Colonic mucosa (tissue), 4 donors: ENCODE results near the gene NDUFS7. TPM values are rescaled to one million over a fixed set of nuclear protein-coding genes. Genes with fewer than 3 reads are reported as not detected.

Experiments
- DNase-seq: peaks from one replicate; pipeline ENCODE4 v3.0.0-alpha.2; 2020
- H3K27ac ChIP-seq: fragments of 200-600 bp; one replicate; pipeline ENCODE4 v1.8.0; 2021
- H3K27me3 ChIP-seq: fragments of 200-600 bp; one replicate; pipeline ENCODE4 v1.8.0; 2021
- H3K36me3 ChIP-seq: fragments of 200-600 bp; one replicate; pipeline ENCODE4 v1.8.0; 2021
- H3K4me1 ChIP-seq: fragments of 200-600 bp; one replicate; pipeline ENCODE4 v1.8.0; 2021; ENCODE audit warnings: mild to moderate bottlenecking
- H3K4me3 ChIP-seq: fragments of 200-600 bp; one replicate; pipeline ENCODE4 v1.8.0; 2021
- H3K9ac ChIP-seq, 2 donors: one replicate each; pipeline ENCODE4 v1.7.0; 2013; ENCODE audit warnings: control low read depth in 2 of 2, low read depth in 2 of 2, low read length in 2 of 2
- H3K9me3 ChIP-seq: fragments of 200-600 bp; one replicate; pipeline ENCODE4 v1.8.0; 2021
- intact Hi-C: fragments of 100-400 bp; cut with DNase I; formaldehyde crosslinking; loops from one replicate; pipeline ENCODE4 v1.14.1; 2022
- total RNA-seq, 2 donors: library from RNA; stranded (reverse); fragmentation: NEBNext Ultra II Directional in 1 of 2; extraction: Animal tissue kit (Norgen Biotek cat#: 25700) in 1 of 2; gene quantifications; one replicate each; pipeline ENCODE4 v1.2.1, GENCODE V29; 2021
- TF ChIP-seq, protein P1 (sequence below): fragments of 200-600 bp; IDR thresholded peaks from one replicate; pipeline ENCODE4 v1.8.0; 2022; ENCODE audit warnings: antibody characterized with exemption, mild to moderate bottlenecking
- donor health status: healthy.
- donor health status: DM: no; HTN: no; CAD: no.
- donor health status: DM: no; HTN: no; CAD: no.

Gene NDUFS7
- total RNA-seq, 2 donors from 2014 or later = 192 to 244 TPM

- Histone ChIP-seq H3K4me1 (no peaks in the 10 kb centered on the region), H3K9ac (peak overlapping the region in 1 of 2 donors; percentile 84), H3K9me3 (no peaks in the 10 kb centered on the region), H3K4me3 (no peak overlapping the region), H3K27ac (peak overlapping the region; percentile 13), H3K36me3 (no peaks in the 10 kb centered on the region), H3K27me3 (no peaks in the 10 kb centered on the region)
- intact Hi-C loops = loop anchor here (5.0 kb wide), 1 partner anchor 74 kb away; no protein-coding TSS in a partner anchor
- DNase-seq = peak; percentile 61
- TF ChIP-seq, protein P1, sequence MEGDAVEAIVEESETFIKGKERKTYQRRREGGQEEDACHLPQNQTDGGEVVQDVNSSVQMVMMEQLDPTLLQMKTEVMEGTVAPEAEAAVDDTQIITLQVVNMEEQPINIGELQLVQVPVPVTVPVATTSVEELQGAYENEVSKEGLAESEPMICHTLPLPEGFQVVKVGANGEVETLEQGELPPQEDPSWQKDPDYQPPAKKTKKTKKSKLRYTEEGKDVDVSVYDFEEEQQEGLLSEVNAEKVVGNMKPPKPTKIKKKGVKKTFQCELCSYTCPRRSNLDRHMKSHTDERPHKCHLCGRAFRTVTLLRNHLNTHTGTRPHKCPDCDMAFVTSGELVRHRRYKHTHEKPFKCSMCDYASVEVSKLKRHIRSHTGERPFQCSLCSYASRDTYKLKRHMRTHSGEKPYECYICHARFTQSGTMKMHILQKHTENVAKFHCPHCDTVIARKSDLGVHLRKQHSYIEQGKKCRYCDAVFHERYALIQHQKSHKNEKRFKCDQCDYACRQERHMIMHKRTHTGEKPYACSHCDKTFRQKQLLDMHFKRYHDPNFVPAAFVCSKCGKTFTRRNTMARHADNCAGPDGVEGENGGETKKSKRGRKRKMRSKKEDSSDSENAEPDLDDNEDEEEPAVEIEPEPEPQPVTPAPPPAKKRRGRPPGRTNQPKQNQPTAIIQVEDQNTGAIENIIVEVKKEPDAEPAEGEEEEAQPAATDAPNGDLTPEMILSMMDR = no peak
Measured at GRCh38 chr19:1356508-1356865, 27.2 kb upstream of the NDUFS7 start.

- DNase-seq = no peak
- no peaks in the 10 kb centered on the region for H3K4me1 ChIP-seq
- H3K4me3 ChIP-seq = no peak overlapping the region
- H3K9ac ChIP-seq = no peak overlapping the region
- H3K36me3 ChIP-seq = no peaks in the 10 kb centered on the region
- TF ChIP-seq, protein P1 = no peak
- no peaks in the 10 kb centered on the region for H3K27me3 ChIP-seq
- intact Hi-C loops = loop anchor here (5.0 kb wide), 1 partner anchor 75 kb away; no protein-coding TSS in a partner anchor
- H3K9me3 ChIP-seq = no peaks in the 10 kb centered on the region
- no peak overlapping the region for H3K27ac ChIP-seq
Measured at GRCh38 chr19:1357531-1358109, 26.1 kb upstream of the NDUFS7 start.

DNA sequence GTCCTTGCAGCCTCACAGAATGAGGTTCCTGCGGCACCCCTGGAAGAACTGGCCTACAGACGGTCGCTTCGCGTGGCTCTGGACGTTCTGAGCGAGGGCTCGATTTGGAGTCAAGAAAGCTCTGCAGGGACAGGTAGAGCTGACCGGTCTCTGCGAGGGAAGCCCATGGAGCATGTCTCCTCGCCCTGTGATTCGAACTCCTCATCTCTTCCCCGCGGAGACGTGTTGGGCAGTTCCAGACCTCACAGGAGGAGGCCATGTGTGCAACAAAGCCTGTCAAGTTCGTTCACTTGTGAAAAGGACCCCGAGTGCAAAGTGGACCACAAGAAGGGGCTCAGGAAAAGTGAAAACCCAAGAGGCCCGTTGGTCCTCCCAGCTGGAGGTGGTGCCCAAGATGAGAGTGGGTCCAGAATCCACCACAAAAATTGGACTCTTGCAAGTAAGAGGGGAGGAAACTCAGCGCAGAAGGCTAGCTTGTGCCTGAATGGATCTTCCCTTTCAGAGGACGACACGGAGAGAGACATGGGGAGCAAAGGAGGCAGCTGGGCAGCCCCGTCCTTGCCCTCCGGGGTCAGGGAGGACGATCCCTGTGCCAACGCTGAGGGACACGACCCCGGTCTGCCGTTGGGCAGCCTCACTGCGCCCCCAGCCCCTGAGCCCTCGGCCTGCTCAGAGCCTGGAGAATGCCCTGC lies 23.4 kb upstream of the NDUFS7 start:
- H3K9ac ChIP-seq = no peak overlapping the region
- peak overlapping the region; percentile 58 for H3K27ac ChIP-seq
- no peaks in the 10 kb centered on the region for H3K36me3 ChIP-seq
- H3K9me3 ChIP-seq = no peaks in the 10 kb centered on the region
- intact Hi-C loops = loop anchor here (5.0 kb wide), 1 partner anchor 38 kb away; no protein-coding TSS in a partner anchor
- no peaks in the 10 kb centered on the region for H3K27me3 ChIP-seq
- no peak overlapping the region for H3K4me3 ChIP-seq
- DNase-seq = no peak
- no peaks in the 10 kb centered on the region for H3K4me1 ChIP-seq
- TF ChIP-seq, protein P1 = no peak

- Histone ChIP-seq H3K4me3 (no peak overlapping the region), H3K9me3 (no peaks in the 10 kb centered on the region)
- TF ChIP-seq, protein P1 = no peak
Measured at GRCh38 chr19:1360818-1361461, 22.8 kb upstream of the NDUFS7 start.

DNA sequence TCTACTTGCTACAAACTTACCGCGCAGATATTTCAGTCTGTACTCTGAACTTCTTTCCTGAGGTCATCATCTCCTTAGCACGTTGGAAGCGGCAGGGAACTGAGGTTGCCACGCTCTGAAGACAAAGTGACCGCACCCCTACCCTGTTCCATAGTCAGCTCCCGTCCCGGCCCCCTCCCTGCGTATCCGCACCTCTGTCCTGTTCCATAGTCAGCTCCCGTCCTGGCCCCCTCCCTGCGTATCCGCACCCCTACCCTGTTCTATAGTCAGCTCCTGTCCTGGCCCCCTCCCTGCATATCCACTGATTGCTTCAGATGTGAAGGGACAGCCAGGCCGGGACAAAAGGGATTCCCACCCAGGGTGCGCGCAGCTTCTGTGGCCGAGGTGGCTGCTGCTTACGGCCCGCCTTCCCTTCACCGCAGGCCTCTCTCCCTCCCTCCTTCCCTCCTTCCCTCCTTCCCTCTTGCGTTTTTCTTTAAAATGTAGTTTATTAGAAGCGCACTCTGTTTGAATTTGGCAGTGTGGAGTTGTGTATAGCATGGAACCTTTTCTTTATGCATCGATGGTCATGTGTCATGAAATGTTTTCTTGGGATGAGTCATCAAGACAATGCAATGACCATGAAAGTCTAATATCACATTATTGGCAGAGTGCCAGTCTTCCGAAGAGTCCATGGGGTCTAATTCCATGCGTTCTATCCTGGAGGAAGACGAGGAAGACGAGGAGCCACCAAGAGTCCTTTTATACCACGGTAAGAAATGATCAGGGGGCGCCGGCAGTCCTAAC lies 21.9 kb upstream of the NDUFS7 start:
- H3K36me3 ChIP-seq = no peaks in the 10 kb centered on the region
- intact Hi-C loops = loop anchor here (5.0 kb wide), 1 partner anchor 39 kb away; no protein-coding TSS in a partner anchor
- peak overlapping the region; percentile 58 for H3K27ac ChIP-seq
- H3K27me3 ChIP-seq = no peaks in the 10 kb centered on the region
- H3K9me3 ChIP-seq = no peaks in the 10 kb centered on the region
- no peak overlapping the region for H3K4me3 ChIP-seq
- H3K4me1 ChIP-seq = no peaks in the 10 kb centered on the region
- TF ChIP-seq, protein P1 = no peak
- DNase-seq = no peak
- H3K9ac ChIP-seq = no peak overlapping the region

More at GRCh38 chr19:1360818-1361461, 22.8 kb upstream of the NDUFS7 start:
- no peaks in the 10 kb centered on the region for H3K36me3 ChIP-seq
- H3K27me3 ChIP-seq = no peaks in the 10 kb centered on the region
- no peak for DNase-seq
- no peaks in the 10 kb centered on the region for H3K4me1 ChIP-seq
- no peak overlapping the region for H3K9ac ChIP-seq
- intact Hi-C loops = loop anchor here (5.0 kb wide), 1 partner anchor 39 kb away; no protein-coding TSS in a partner anchor
- peak overlapping the region; percentile 58 for H3K27ac ChIP-seq
